Endothelial cell of umbilical vein (primary cell): Measurements from ENCODE around the gene MS4A15. TPM values are rescaled to one million over a fixed set of nuclear protein-coding genes. Genes with fewer than 3 reads are reported as not detected.
"Not testable (repeated sequence)": the region's sequence is repeated elsewhere in the genome, so short reads cannot be mapped to it uniquely, and the experiment has no call there.

Source experiments
- BruUV-seq: library from RNA; stranded (reverse); fragments of 400-500 nt; replicated peaks from 2 replicates; lab custom pipeline; 2021; lab: Mats Ljungman, UMichigan
- CTCF ChIA-PET: fragments of 300-600, 350-600 bp; sonication (Branson Sonifier 250); formaldehyde crosslinking; loops from one replicate; lab custom pipeline; 2021; ENCODE audit warnings: antibody characterized with exemption, inconsistent platforms; lab: Charles Lee
- POLR2A ChIA-PET: fragments of 300-600, 350-600 bp; sonication (Branson Sonifier 250); formaldehyde crosslinking; loops from one replicate; lab custom pipeline; 2021; ENCODE audit warnings: antibody characterized with exemption, inconsistent platforms; lab: Charles Lee
- DNase-seq: peaks from one replicate; pipeline ENCODE4 v3.0.0-alpha.2; 2011; ENCODE audit warnings: low read depth, low spot score
- FAIRE-seq: peaks from 2 replicates; lab custom pipeline; 2011; peaks lifted over from hg19 to GRCh38; lab: Jason Lieb, UNC
- H2AFZ ChIP-seq: 2 replicates; pipeline ENCODE4 v1.6.0; 2012; ENCODE audit warnings: low read depth, low read length, control low read depth, inconsistent platforms
- H3K27ac ChIP-seq: 2 replicates; pipeline ENCODE4 v1.5.1; 2011; ENCODE audit warnings: low read depth, mild to moderate bottlenecking, control low read depth, low read length, moderate library complexity; ENCODE audit not compliant: insufficient read depth
- H3K27me3 ChIP-seq, 2 experiments: 2 replicates each; pipeline versions ENCODE4 v1.6.0 to v1.6.1; 2011; ENCODE audit warnings: low read length in 2 of 2, mixed read lengths in 1 of 2; ENCODE audit not compliant: control insufficient read depth in 2 of 2, insufficient read depth in 2 of 2
- H3K36me3 ChIP-seq, 2 experiments: 2 replicates in 1 of 2; 3 replicates in 1 of 2; pipeline ENCODE4 v1.5.1; 2011; ENCODE audit warnings: low read length in 2 of 2, mild to moderate bottlenecking in 1 of 2, moderate library complexity in 1 of 2; ENCODE audit not compliant: control insufficient read depth in 2 of 2, insufficient read depth in 2 of 2; ENCODE audit errors: extremely low read depth in 1 of 2
- H3K4me1 ChIP-seq: 3 replicates; pipeline ENCODE4 v1.5.1; 2011; ENCODE audit warnings: mild to moderate bottlenecking, low read length; ENCODE audit not compliant: control insufficient read depth, insufficient read depth; ENCODE audit errors: extremely low read depth
- H3K4me2 ChIP-seq: 2 replicates; pipeline ENCODE4 v1.6.1; 2011; ENCODE audit warnings: low read length, control low read depth, mixed read lengths; ENCODE audit not compliant: insufficient read depth
- H3K4me3 ChIP-seq, 3 experiments: fragments of 200-600 bp in 1 of 3; sonication (generic), shearing (Covaris generic) in 1 of 3; replicated peaks in 1 of 3; 2 replicates each; pipeline ENCODE4 v1.5.1; 2011 to 2016; ENCODE audit warnings: control low read depth in 3 of 3, low read length in 3 of 3, mild to moderate bottlenecking in 2 of 3, inconsistent platforms in 1 of 3, low read depth in 1 of 3, moderate library complexity in 1 of 3; ENCODE audit not compliant: insufficient read depth in 1 of 3
- H3K79me2 ChIP-seq: 2 replicates; pipeline ENCODE4 v1.6.0; 2012; ENCODE audit warnings: low read length, inconsistent platforms; ENCODE audit not compliant: control insufficient read depth, insufficient read depth
- H3K9ac ChIP-seq: replicated peaks from 2 replicates; pipeline ENCODE3; 2011; ENCODE audit warnings: low read length, control low read depth; ENCODE audit not compliant: insufficient read depth; ENCODE audit errors: extremely low read depth
- H3K9me1 ChIP-seq: replicated peaks from 3 replicates; pipeline ENCODE4 v1.6.0; 2011; ENCODE audit warnings: mild to moderate bottlenecking, low read length; ENCODE audit not compliant: control insufficient read depth, insufficient read depth; ENCODE audit errors: extremely low read depth
- H3K9me3 ChIP-seq: replicated peaks from 2 replicates; pipeline ENCODE4 v1.5.1; 2012; ENCODE audit warnings: low read length, inconsistent platforms; ENCODE audit not compliant: control insufficient read depth, insufficient read depth
- H4K20me1 ChIP-seq: replicated peaks from 2 replicates; pipeline ENCODE3; 2011; ENCODE audit warnings: mild to moderate bottlenecking, low read length; ENCODE audit not compliant: control insufficient read depth, insufficient read depth; ENCODE audit errors: extremely low read depth
- MYC ChIP-seq: IDR thresholded peaks from one replicate; pipeline ENCODE4 v1.6.1; 2011; ENCODE audit warnings: mild to moderate bottlenecking, low read depth, low read length
- dilution Hi-C: fragments of 300-500 bp; cut with MboI; formaldehyde crosslinking; loops from one replicate; pipeline ENCODE4 v1.15.0; 2019; ENCODE audit warnings: low sequenced_read_pairs; ENCODE audit not compliant: extremely low pct_ligation_motif_present
- intact Hi-C: fragments of 100-400 bp; cut with micrococcal nuclease; formaldehyde crosslinking; loops from one replicate; pipeline ENCODE4 v1.10.0; 2022
- polyA plus RNA-seq, 4 experiments: library from polyadenylated mRNA; depleted of rRNA in 3 of 4; stranded (reverse) in 3 of 4; unstranded in 1 of 4; fragments of >200 nt; gene quantifications; 2 replicates each; pipeline versions ENCODE4 v1.2.1 to v1.2.3, GENCODE V29; 2011 to 2012; ENCODE audit warnings: missing spikeins in 1 of 4
- total RNA-seq: library from RNA; stranded (reverse); gene quantifications from 2 replicates; pipeline ENCODE4 v1.2.3, GENCODE V29; 2021

The MS4A15 gene
- total and polyA plus RNA-seq, 2 donors (not counting 3 experiments of a cell fraction or from before 2014, with no cell fraction given): not detected

- dilution Hi-C loops, H2AFZ ChIP-seq, intact Hi-C loops, H3K9ac ChIP-seq, H3K9me1 ChIP-seq, H3K4me2 ChIP-seq, CTCF ChIA-PET, FAIRE-seq, BruUV-seq, H3K27ac ChIP-seq, H4K20me1 ChIP-seq, DNase-seq, H3K27me3 ChIP-seq, H3K36me3 ChIP-seq, H3K79me2 ChIP-seq, POLR2A ChIA-PET, H3K4me3 ChIP-seq, H3K9me3 ChIP-seq, H3K4me1 ChIP-seq: not testable (repeated sequence)
Measured at GRCh38 chr11:60713423-60713822, 43.2 kb upstream of the MS4A15 start.

DNA sequence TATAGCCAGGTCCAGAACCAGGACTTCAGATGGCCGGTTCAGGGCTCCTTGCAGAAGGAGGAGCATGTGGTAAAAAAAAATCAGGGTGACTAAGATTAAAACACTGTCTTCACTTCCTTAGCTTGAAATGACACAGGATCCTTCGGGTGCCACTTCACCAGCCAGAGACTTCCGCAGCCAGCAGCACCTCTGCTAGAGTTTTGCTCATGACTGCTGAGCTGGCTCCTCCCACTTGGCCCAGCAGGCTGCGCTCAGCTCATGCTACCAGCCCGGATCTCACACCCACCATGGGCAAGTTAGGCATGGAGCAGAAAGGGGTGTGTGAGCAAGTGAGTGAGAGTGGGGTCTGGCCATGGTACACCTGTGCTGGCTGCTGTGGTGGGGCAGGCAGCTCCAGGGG, 38.7 kb upstream of the MS4A15 start:
- no peaks in the 10 kb centered on the region for H3K79me2 ChIP-seq
- ChIA-PET CTCF (no interaction called here), POLR2A (no interaction called here)
- dilution Hi-C loops: no loop called here
- H2AFZ ChIP-seq: no peak overlapping the region
- no peaks in the 10 kb centered on the region for H3K36me3 ChIP-seq
- intact Hi-C loops: no loop called here
- H3K27ac ChIP-seq: no peak overlapping the region
- no TSS peak for BruUV-seq
- H3K4me1 ChIP-seq: no peaks in the 10 kb centered on the region
- TF ChIP-seq MYC: no peak
- H3K4me3 ChIP-seq: no peak overlapping the region
- DNase-seq: no peak
- H3K9me1 ChIP-seq: no peaks in the 10 kb centered on the region
- H3K27me3 ChIP-seq: no peaks in the 10 kb centered on the region
- H3K4me2 ChIP-seq: no peak overlapping the region
- no peaks in the 10 kb centered on the region for H4K20me1 ChIP-seq
- no peaks in the 10 kb centered on the region for H3K9me3 ChIP-seq
- FAIRE-seq: no peak
- no peak overlapping the region for H3K9ac ChIP-seq
